Measurements from ENCODE around the gene GAS7. TPM values are rescaled to one million over a fixed set of nuclear protein-coding genes. Genes with fewer than 3 reads are reported as not detected.

Gene GAS7
- total and polyA plus RNA-seq, 9 of the 15 experiments (the other 6 are each of a cell fraction or from before 2014, with no cell fraction given) = 0.11 to 0.33 TPM; not detected in 7

GRCh38 chr17:10031127-10031526 lies 167.3 kb downstream of the GAS7 start:
- Histone ChIP-seq H3K9me1 (ENCODE audit: control insufficient read depth, insufficient read depth, low read length) (no peaks in the 10 kb centered on the region), H3K4me2 (ENCODE audit: insufficient read depth, low read length) (no peak overlapping the region), H3K27ac (ENCODE audit: extremely low read depth, low read depth, low read length) (no peak overlapping the region), H3K9ac (ENCODE audit: insufficient read depth in 1 of 2, low read depth in 2 of 2, low read length in 2 of 2) (no peak overlapping the region), H3K9me3 (replicated peaks; ENCODE audit: control insufficient read depth, insufficient read depth, low read depth, low read length) (no peaks in the 10 kb centered on the region), H3K79me2 (ENCODE audit: control insufficient read depth, insufficient read depth, low read length) (no peaks in the 10 kb centered on the region), H4K20me1 (replicated peaks; ENCODE audit: control insufficient read depth, insufficient read depth, low read length) (no peaks in the 10 kb centered on the region), H2AFZ (ENCODE audit: low read depth, low read length) (no peak overlapping the region), H3K36me3 (ENCODE audit: control insufficient read depth, insufficient read depth, low read length) (no peaks in the 10 kb centered on the region), H3K4me1 (replicated peaks in 1 of 2; ENCODE audit: control insufficient read depth in 2 of 2, insufficient read depth in 2 of 2, low read length in 2 of 2) (no peaks in the 10 kb centered on the region), H3K4me3 (no peak overlapping the region), H3K27me3 (ENCODE audit: control insufficient read depth in 2 of 2, insufficient read depth in 2 of 2, low read length in 2 of 2) (peaks cover 0 to 18% of the 10 kb centered on the region in 2 experiments; a peak in 1 of 5 replicates)
- DNase-seq (ENCODE audit: extremely low read depth in 1 of 4, low spot score in 3 of 4) (no peak), FAIRE-seq (no peak), ATAC-seq (no peak)
- 0% methylated on average over 2 of the region's 3 CpGs for WGBS (ENCODE audit: insufficient coverage, low coverage, missing lambda C conversion rate)
- CTCF ChIA-PET (ENCODE audit: low intra/inter-chr PET ratio) = no interaction called here
- BruUV-seq (replicated peaks) = no TSS peak
- in situ Hi-C loops (cut with MboI) (no loop called here), intact Hi-C loops (cut with micrococcal nuclease) (no loop called here)
- POLR2A ChIA-PET = no interaction called here
- TF ChIP-seq ZBTB12 (CRISPR knock-in tag; IDR thresholded peaks at IDR 0.05) = no peak
- TF ChIP-seq RFX5 (IDR thresholded peaks at IDR 0.05; ENCODE audit: low read depth, low read length) = no peak
- no peak for TF ChIP-seq SMARCC2 (IDR thresholded peaks at IDR 0.05; ENCODE audit: low read depth)
- TF ChIP-seq ZNF311 (CRISPR knock-in tag; IDR thresholded peaks at IDR 0.05) = no peak
- no peak for TF ChIP-seq DEAF1 (CRISPR knock-in tag; IDR thresholded peaks at IDR 0.05)
- no peak for TF ChIP-seq ZBTB26 (CRISPR knock-in tag; IDR thresholded peaks at IDR 0.05)
- TF ChIP-seq SUPT5H (IDR thresholded peaks at IDR 0.05) = no peak
- no peak for TF ChIP-seq ZBED1 (IDR thresholded peaks at IDR 0.05)
- TF ChIP-seq ZBTB49 (CRISPR knock-in tag; IDR thresholded peaks at IDR 0.05; ENCODE audit: borderline replicate concordance) = no peak
- no peak for TF ChIP-seq KHSRP (IDR thresholded peaks at IDR 0.05)
- no peak for TF ChIP-seq NFE2L1 (tag; IDR thresholded peaks at IDR 0.05; ENCODE audit: borderline replicate concordance, low read depth)
- TF ChIP-seq ZNF592 (IDR thresholded peaks at IDR 0.05) = no peak
- TF ChIP-seq TARDBP (IDR thresholded peaks at IDR 0.05) = no peak
- no peak for TF ChIP-seq ZKSCAN8 (CRISPR knock-in tag; IDR thresholded peaks at IDR 0.05)
